Trophoblast cell (in vitro differentiated cells and primary cell): Measurements from ENCODE around the gene PNPLA6.

ENCODE experiments used
- DNase-seq, 2 donors: peaks; one replicate each; pipeline ENCODE4 v3.0.0-alpha.2; 2016
- H2AFZ ChIP-seq: 2 replicates; pipeline ENCODE4 v1.6.1; 2013; ENCODE audit warnings: low read length, moderate library complexity, mild to moderate bottlenecking; ENCODE audit not compliant: insufficient read depth, poor library complexity
- H2AK5ac ChIP-seq: 2 replicates; pipeline ENCODE4 v1.6.1; 2013; ENCODE audit warnings: mild to moderate bottlenecking, low read length
- H2BK120ac ChIP-seq: 2 replicates; pipeline ENCODE4 v1.6.1; 2013; ENCODE audit warnings: low read length, mild to moderate bottlenecking, moderate library complexity; ENCODE audit not compliant: insufficient read depth, poor library complexity
- H2BK12ac ChIP-seq: 2 replicates; pipeline ENCODE4 v1.6.1; 2013; ENCODE audit warnings: mild to moderate bottlenecking, low read length, moderate library complexity
- H2BK5ac ChIP-seq: 2 replicates; pipeline ENCODE4 v1.6.1; 2013; ENCODE audit warnings: low read length, low read depth, moderate library complexity, mild to moderate bottlenecking; ENCODE audit not compliant: poor library complexity
- H3K14ac ChIP-seq: 2 replicates; pipeline ENCODE4 v1.6.1; 2013; ENCODE audit warnings: mild to moderate bottlenecking, low read length
- H3K18ac ChIP-seq: 2 replicates; pipeline ENCODE4 v1.6.1; 2013; ENCODE audit warnings: mild to moderate bottlenecking, low read length
- H3K23ac ChIP-seq: 2 replicates; pipeline ENCODE4 v1.6.1; 2013; ENCODE audit warnings: low read length
- H3K27ac ChIP-seq: 2 replicates; pipeline ENCODE4 v1.5.1; 2013; ENCODE audit warnings: low read depth, mild to moderate bottlenecking, inconsistent platforms, low read length, moderate library complexity
- H3K27me3 ChIP-seq: 2 replicates; pipeline ENCODE4 v1.6.1; 2013; ENCODE audit warnings: inconsistent platforms, mild to moderate bottlenecking, low read length, moderate library complexity; ENCODE audit not compliant: insufficient read depth
- H3K36me3 ChIP-seq, 2 experiments: 1 replicate in 1 of 2; 2 replicates in 1 of 2; pipeline ENCODE4 v1.6.1; 2013; ENCODE audit warnings: low read length in 2 of 2, mild to moderate bottlenecking in 2 of 2, moderate library complexity in 1 of 2; ENCODE audit not compliant: insufficient read depth in 2 of 2, control insufficient read depth in 1 of 2
- H3K4ac ChIP-seq: 2 replicates; pipeline ENCODE4 v1.6.1; 2013; ENCODE audit warnings: low read depth, mild to moderate bottlenecking, low read length, moderate library complexity
- H3K4me1 ChIP-seq, 2 experiments: 1 replicate in 1 of 2; 2 replicates in 1 of 2; pipeline ENCODE4 v1.6.1; 2013; ENCODE audit warnings: low read length in 2 of 2, mild to moderate bottlenecking in 2 of 2, moderate library complexity in 1 of 2; ENCODE audit not compliant: insufficient read depth in 2 of 2, control insufficient read depth in 1 of 2
- H3K4me2 ChIP-seq: 2 replicates; pipeline ENCODE4 v1.6.1; 2013; ENCODE audit warnings: inconsistent platforms, mild to moderate bottlenecking, low read length, moderate library complexity
- H3K4me3 ChIP-seq: 2 replicates; pipeline ENCODE4 v1.5.1; 2013; ENCODE audit warnings: mild to moderate bottlenecking, low read depth, low read length, inconsistent platforms
- H3K79me1 ChIP-seq: one replicate; pipeline ENCODE4 v1.6.1; 2013; ENCODE audit warnings: low read length
- H3K79me2 ChIP-seq: 2 replicates; pipeline ENCODE4 v1.6.1; 2013; ENCODE audit warnings: low read length, mild to moderate bottlenecking; ENCODE audit not compliant: control insufficient read depth, insufficient read depth, poor library complexity
- H3K9ac ChIP-seq: 2 replicates; pipeline ENCODE4 v1.6.1; 2013; ENCODE audit warnings: mild to moderate bottlenecking, low read length
- H3K9me3 ChIP-seq: 2 replicates; pipeline ENCODE4 v1.6.1; 2013; ENCODE audit warnings: low read depth, mild to moderate bottlenecking, control low read depth, inconsistent platforms, low read length; ENCODE audit not compliant: insufficient read depth
- H4K12ac ChIP-seq: 2 replicates; pipeline ENCODE4 v1.6.1; 2013; ENCODE audit warnings: low read depth, mild to moderate bottlenecking, low read length, moderate library complexity
- H4K8ac ChIP-seq: 2 replicates; pipeline ENCODE4 v1.6.1; 2013; ENCODE audit warnings: low read depth, mild to moderate bottlenecking, low read length, moderate library complexity
- H4K91ac ChIP-seq: one replicate; pipeline ENCODE4 v1.6.1; 2013; ENCODE audit warnings: low read depth, mild to moderate bottlenecking, low read length, moderate library complexity
- WGBS: extraction: QIAGEN DNeasy Blood & Tissue Kit; methylation state at CpG from one replicate; pipeline ENCODE4 v1.1.7; 2013; ENCODE audit warnings: missing lambda C conversion rate; ENCODE audit not compliant: insufficient read length, insufficient coverage; ENCODE audit errors: extremely low coverage; 5-methylcytosine and 5-hydroxymethylcytosine counted together

Gene PNPLA6

DNA sequence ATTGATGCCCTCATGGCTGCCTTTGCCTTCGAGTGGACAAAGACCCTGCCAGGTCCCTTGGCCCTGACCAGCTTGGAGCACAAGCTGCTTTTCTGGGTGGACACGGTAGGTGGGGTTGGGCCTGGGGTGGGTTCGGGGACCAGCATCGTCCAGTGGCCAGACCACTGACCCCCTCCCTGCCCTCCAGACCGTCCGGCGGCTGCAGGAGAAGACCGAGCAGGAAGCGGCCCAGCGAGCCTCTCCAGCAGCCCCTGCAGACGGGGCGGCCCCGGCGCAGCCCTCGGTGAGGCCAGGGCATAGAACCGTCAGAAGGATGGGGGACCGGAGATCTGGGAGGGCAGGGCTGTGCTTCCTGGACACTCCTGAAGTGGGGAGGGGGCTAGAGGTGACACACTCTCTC lies 70.8 kb downstream of the PNPLA6 start:
- Histone ChIP-seq H3K27me3 (no peaks in the 10 kb centered on the region), H4K91ac (no peak overlapping the region), H3K4me2 (no peak overlapping the region), H3K14ac (no peak overlapping the region), H3K79me2 (no peaks in the 10 kb centered on the region), H2BK5ac (no peak overlapping the region), H3K4me1 (peaks cover 0 to 2% of the 10 kb centered on the region in 2 experiments), H3K4me3 (no peak overlapping the region), H3K18ac (no peak overlapping the region), H3K79me1 (no peaks in the 10 kb centered on the region), H2AK5ac (no peak overlapping the region), H3K4ac (no peak overlapping the region), H3K23ac (no peak overlapping the region), H2BK12ac (no peak overlapping the region), H3K9me3 (peaks cover 1% of the 10 kb centered on the region), H2AFZ (no peak overlapping the region), H2BK120ac (no peak overlapping the region), H3K36me3 (peaks cover 23 to 27% of the 10 kb centered on the region in 2 experiments), H3K9ac (no peak overlapping the region), H4K12ac (no peak overlapping the region), H4K8ac (no peak overlapping the region), H3K27ac (no peak overlapping the region)
- no peak for DNase-seq
- no CpG with 5 or more reads among the region's 17 CpGs for WGBS

DNA sequence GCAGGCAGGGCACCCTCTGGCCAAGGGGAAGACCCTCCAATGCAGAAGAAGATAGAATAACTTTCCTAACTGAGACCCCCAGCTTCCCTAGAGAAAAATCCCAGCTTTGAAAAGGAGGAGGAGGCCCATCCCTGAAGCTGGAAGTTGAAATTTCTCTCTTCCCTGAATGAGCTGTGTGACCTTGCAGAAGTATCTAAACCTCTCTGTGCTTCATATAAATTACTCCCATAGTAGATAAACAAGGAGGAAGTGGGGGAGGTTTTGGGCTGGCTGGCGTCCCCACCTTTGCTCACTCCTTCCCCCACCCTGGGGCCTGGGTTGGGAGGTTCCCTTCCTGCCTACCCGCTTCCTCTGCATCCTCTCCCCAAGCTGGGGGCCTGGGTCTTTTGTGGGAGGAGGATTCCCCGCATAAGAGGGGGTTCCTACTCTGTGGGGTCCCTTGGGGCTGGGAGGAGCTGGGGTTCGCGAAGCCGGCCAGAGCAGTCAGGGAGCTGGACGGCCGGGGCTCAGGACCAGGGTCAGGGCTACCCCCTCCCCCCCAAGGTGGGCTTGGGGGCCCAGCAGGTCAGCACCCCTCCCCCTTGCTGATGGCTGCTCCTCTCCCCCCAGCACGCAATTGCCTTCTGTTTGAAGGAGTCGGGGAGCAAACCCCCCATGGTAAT lies 71.8 kb downstream of the PNPLA6 start:
- Histone ChIP-seq H3K27ac (no peak overlapping the region), H3K9me3 (peaks cover 1% of the 10 kb centered on the region), H3K23ac (no peak overlapping the region), H2AFZ (no peak overlapping the region), H4K91ac (no peak overlapping the region), H3K18ac (no peak overlapping the region), H3K27me3 (no peaks in the 10 kb centered on the region), H2BK120ac (no peak overlapping the region), H2AK5ac (no peak overlapping the region), H4K8ac (no peak overlapping the region), H3K4ac (no peak overlapping the region), H3K36me3 (peaks cover 31 to 35% of the 10 kb centered on the region in 2 experiments), H4K12ac (no peak overlapping the region), H3K4me1 (peaks cover 0 to 2% of the 10 kb centered on the region in 2 experiments), H3K79me1 (no peaks in the 10 kb centered on the region), H3K4me2 (no peak overlapping the region), H3K9ac (no peak overlapping the region), H3K14ac (no peak overlapping the region), H3K79me2 (no peaks in the 10 kb centered on the region), H2BK12ac (no peak overlapping the region), H2BK5ac (no peak overlapping the region), H3K4me3 (no peak overlapping the region)
- no peak for DNase-seq
- WGBS, result no CpG with 5 or more reads among the region's 10 CpGs

DNA sequence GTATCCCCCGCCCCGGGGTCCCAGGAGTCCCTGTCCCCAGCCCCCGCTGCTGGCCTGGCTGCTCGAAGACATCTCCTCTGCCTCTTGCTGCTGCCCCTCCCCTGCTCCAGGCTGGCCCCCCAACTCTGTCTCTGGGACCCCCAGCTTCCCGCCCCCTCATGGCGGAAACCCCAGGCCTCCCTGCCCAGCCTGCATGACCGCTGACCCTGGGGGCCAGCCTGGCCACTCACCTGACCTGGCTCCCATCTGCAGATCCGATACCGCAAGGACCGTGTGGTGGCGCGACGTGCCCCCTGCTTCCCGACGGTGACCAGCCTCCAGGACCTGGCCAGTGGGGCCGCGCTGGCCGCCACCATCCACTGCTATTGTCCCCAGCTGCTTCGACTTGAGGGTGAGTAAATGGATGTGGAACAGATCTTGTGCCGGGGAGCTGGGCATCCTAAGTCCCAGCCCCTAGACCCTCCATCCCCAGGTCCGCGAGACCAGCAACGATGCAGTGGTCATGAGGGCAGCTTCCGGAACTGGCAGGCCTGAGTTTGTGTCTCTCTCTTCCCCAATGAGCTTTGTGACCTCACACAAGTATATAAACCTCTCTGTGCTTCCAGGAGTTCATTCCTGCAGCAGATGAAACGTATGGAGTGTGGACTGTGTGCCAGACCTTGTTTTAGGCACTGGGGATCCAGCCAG lies 72.5 kb downstream of the PNPLA6 start:
- Histone ChIP-seq H4K91ac (no peak overlapping the region), H3K27me3 (no peaks in the 10 kb centered on the region), H2BK12ac (no peak overlapping the region), H2AK5ac (no peak overlapping the region), H4K8ac (no peak overlapping the region), H3K18ac (no peak overlapping the region), H4K12ac (no peak overlapping the region), H3K4ac (no peak overlapping the region), H3K79me1 (no peaks in the 10 kb centered on the region), H3K4me1 (no peaks in the 10 kb centered on the region), H3K23ac (no peak overlapping the region), H3K27ac (no peak overlapping the region), H3K4me2 (no peak overlapping the region), H2AFZ (no peak overlapping the region), H2BK120ac (no peak overlapping the region), H3K79me2 (no peaks in the 10 kb centered on the region), H2BK5ac (no peak overlapping the region), H3K14ac (no peak overlapping the region), H3K36me3 (peaks cover 36 to 40% of the 10 kb centered on the region in 2 experiments), H3K9me3 (peaks cover 1% of the 10 kb centered on the region), H3K9ac (no peak overlapping the region), H3K4me3 (no peak overlapping the region)
- DNase-seq, result no peak
- WGBS, result no CpG with 5 or more reads among the region's 25 CpGs

DNA sequence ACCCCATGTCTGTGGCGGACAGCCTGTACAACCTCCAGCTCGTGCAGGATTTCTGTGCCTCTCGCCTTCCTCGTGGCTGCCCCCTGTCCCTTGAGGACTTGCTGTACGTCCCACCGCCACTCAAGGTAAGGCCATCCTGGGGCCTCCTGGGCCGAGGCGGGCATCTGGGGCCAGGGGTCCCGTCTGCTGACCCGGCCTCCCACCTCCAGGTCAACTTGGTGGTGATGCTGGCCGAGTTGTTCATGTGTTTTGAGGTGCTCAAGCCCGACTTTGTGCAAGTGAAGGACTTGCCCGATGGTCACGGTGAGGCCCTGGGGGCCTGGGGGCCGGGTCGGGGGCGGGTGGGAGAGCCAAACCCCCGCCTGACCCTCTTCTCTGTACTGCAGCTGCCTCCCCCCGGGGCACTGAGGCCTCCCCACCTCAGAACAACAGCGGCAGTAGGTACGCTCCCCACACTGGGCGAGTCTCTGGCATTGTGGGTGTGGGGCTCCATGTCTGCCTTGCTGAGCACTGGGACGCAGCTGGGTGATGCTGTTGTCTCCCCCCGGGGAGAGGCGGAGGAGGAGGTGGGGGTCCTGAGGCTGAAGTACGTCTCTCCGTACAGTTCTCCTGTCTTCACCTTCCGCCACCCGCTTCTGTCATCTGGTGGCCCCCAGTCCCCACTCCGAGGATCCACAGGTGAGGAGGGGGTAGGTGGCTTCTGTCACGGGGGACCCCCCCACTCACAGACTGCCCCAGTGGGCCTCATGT lies 75.1 kb downstream of the PNPLA6 start:
- Histone ChIP-seq H3K4me2 (no peak overlapping the region), H3K14ac (no peak overlapping the region), H2BK12ac (no peak overlapping the region), H3K36me3 (peaks cover 47% of the 10 kb centered on the region in 2 experiments), H3K27ac (no peak overlapping the region), H4K8ac (no peak overlapping the region), H2BK120ac (no peak overlapping the region), H3K9me3 (peaks cover 1% of the 10 kb centered on the region), H3K4ac (no peak overlapping the region), H3K79me2 (no peaks in the 10 kb centered on the region), H3K4me3 (no peak overlapping the region), H2BK5ac (no peak overlapping the region), H3K4me1 (no peaks in the 10 kb centered on the region), H3K79me1 (no peaks in the 10 kb centered on the region), H3K18ac (no peak overlapping the region), H3K23ac (no peak overlapping the region), H4K91ac (no peak overlapping the region), H2AK5ac (no peak overlapping the region), H2AFZ (no peak overlapping the region), H4K12ac (no peak overlapping the region), H3K27me3 (no peaks in the 10 kb centered on the region), H3K9ac (no peak overlapping the region)
- WGBS, result no CpG with 5 or more reads among the region's 31 CpGs
- no peak for DNase-seq
